Dendritic cell treated with granulocyte-macrophage colony-stimulating factor and Interleukin-4, amounts not matched to agents 40 ng/mL and 50 ng/mL, for 4 days (primary cell): Measurements from ENCODE around the gene GPRC5A.

Experiments
- H3K27ac Mint-ChIP-seq: one replicate; pipeline ENCODE4 v1.8.0; 2022; ENCODE audit warnings: mild to moderate bottlenecking, mixed read lengths
- H3K27me3 Mint-ChIP-seq: one replicate; pipeline ENCODE4 v1.8.0; 2022; ENCODE audit warnings: mild to moderate bottlenecking, mixed read lengths
- H3K36me3 Mint-ChIP-seq: one replicate; pipeline ENCODE4 v1.8.0; 2022; ENCODE audit warnings: low read depth, mixed read lengths
- H3K4me1 Mint-ChIP-seq: one replicate; pipeline ENCODE4 v1.8.0; 2022; ENCODE audit warnings: low read depth, mixed read lengths
- H3K4me3 Mint-ChIP-seq: one replicate; pipeline ENCODE4 v1.8.0; 2022; ENCODE audit warnings: mild to moderate bottlenecking, moderate library complexity, mixed read lengths
- H3K9me3 Mint-ChIP-seq: one replicate; pipeline ENCODE4 v1.8.0; 2022; ENCODE audit warnings: mixed read lengths
- intact Hi-C: fragments of 100-400 bp; cut with micrococcal nuclease; formaldehyde crosslinking; loops from one replicate; pipeline ENCODE4 v1.15.0; 2022

Gene GPRC5A

DNA sequence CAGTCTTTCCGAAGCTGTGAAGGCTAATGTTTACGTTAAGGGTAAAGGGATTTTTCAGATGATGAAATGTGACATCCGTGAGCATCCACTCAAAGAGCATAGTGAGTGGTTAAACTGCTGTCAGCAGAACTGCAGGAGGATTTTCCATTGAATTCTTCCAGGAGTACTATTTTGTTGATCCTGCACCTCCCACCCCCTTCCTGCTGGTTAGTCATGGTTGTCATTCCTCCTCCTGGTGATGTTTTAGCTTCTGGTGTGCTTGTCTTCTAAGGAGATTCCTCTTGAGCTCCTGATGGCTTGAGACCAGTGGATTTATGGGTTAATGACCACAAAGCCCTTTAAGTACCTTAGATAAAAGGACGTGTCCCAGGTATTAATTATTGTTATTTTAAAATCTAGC is 63.0 kb downstream of the GPRC5A start:
- H3K4me1 Mint-ChIP-seq = no peaks in the 10 kb centered on the region
- no peaks in the 10 kb centered on the region for H3K36me3 Mint-ChIP-seq
- peaks cover 8% of the 10 kb centered on the region for H3K9me3 Mint-ChIP-seq
- H3K27me3 Mint-ChIP-seq = no peaks in the 10 kb centered on the region
- H3K4me3 Mint-ChIP-seq = no peak overlapping the region
- H3K27ac Mint-ChIP-seq = no peak overlapping the region
- intact Hi-C loops = no loop called here

DNA sequence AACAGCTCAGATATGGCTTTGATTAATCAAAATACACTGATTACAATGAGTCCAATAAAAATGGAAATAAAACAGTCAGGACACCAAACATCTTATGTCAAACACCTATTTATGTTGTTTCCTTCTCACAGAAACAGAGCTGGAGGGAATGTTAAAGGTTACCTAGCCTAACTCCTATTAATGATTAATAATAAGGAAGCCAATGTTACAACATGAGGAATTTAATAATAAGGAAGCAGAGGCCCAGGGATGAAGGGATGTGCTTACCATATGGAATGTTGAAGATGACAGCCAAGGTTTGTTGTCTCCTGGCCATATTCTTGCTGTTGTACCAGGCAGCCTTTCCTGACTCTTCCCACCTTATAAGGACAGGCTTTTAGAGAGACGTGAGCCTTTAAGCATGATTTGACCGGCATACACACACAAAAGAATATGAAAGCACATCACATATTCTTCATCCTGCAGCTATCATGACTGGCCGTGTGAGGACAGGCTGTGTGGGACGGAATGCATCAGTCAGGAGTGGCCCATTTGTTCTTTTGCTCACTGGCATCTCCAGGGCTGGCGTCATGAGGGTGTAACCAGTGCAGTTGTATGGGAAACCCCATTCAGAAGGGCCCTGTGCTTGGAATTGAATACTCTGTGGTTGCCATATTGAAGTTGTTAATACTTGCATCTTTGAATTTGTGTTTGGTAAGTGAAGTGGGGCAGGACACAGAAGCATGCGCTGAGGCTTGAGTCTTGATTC is 63.7 kb downstream of the GPRC5A start:
- Mint-ChIP-seq H3K9me3 (peaks cover 8% of the 10 kb centered on the region), H3K4me1 (no peaks in the 10 kb centered on the region), H3K27ac (no peak overlapping the region), H3K4me3 (no peak overlapping the region), H3K27me3 (no peaks in the 10 kb centered on the region), H3K36me3 (no peaks in the 10 kb centered on the region)
- intact Hi-C loops = no loop called here

DNA sequence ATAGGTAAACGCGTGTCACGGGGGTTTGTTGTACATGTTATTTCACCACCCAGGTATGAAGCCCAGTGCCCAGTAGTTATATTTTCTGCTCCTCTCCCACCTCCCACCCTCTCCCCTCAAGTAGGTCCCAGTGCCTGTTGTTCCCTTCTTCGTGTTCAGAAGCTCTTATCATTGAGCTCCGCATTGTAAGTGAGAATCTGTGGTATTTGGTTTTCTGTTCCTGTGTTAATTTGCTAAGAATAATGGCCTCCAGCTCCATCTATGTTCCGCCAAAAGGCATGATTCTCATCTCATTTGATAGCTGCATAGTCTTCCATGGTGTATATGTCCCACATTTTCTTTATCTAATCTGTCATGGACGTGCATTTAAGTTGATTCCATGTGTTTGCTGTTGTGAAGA is 67.5 kb downstream of the GPRC5A start:
- Mint-ChIP-seq H3K4me1 (peaks cover under 1% of the 10 kb centered on the region), H3K9me3 (peaks cover 8% of the 10 kb centered on the region), H3K36me3 (no peaks in the 10 kb centered on the region), H3K27me3 (no peaks in the 10 kb centered on the region), H3K27ac (no peak overlapping the region), H3K4me3 (no peak overlapping the region)
- intact Hi-C loops = no loop called here

DNA sequence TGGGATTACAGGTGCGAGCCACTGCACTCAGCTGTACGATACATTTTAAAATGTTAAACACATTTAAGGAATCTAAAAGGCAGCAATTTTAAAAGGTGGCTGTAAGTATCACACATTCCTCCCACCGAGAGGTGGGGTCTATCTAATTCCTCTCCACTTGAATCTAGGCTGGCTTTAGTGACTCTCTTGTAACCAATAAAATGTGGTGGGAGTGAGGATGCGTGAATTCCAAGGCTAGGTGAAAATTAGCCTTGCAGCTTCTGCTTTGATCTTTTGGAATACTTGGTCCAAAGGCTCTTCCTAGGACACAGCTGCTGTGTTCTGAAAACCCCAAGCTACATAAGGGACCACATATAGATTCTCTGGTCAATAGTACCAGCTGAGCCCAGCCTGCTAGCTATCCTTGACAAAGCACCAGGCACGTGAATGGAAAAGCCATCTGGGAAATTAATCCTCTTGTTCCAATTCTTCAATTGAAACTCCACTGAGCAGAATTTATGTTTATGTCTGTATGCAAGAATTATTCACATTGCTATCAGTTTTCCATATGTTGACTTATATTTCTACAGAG is 69.4 kb downstream of the GPRC5A start:
- peaks cover 8% of the 10 kb centered on the region for H3K9me3 Mint-ChIP-seq
- intact Hi-C loops = no loop called here
- no peak overlapping the region for H3K27ac Mint-ChIP-seq
- H3K4me3 Mint-ChIP-seq = no peak overlapping the region
- no peaks in the 10 kb centered on the region for H3K27me3 Mint-ChIP-seq
- peaks cover 8% of the 10 kb centered on the region for H3K4me1 Mint-ChIP-seq
- H3K36me3 Mint-ChIP-seq = no peaks in the 10 kb centered on the region

DNA sequence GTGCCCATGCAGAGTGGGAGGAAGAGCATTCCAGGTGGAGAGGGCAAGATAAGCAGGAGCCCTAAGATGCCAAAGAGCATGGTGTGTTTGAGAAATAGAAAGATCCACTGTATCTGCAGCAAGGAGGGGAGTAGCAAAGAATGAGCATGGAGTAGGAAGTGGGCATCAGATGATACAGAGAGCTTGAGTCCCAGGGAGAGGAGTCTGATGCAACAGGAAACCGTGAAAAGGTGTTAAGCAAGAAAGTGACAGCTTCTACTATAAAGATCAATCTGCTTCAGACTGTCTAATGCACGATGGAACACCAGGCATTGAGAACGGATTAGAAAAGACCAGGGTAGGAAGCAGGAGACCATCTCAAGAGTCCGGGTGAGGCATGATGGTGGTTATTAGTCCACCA is 72.9 kb downstream of the GPRC5A start:
- Mint-ChIP-seq H3K27me3 (no peaks in the 10 kb centered on the region), H3K27ac (no peak overlapping the region), H3K9me3 (no peaks in the 10 kb centered on the region), H3K4me1 (peaks cover 8% of the 10 kb centered on the region), H3K4me3 (no peak overlapping the region), H3K36me3 (peaks cover 19% of the 10 kb centered on the region)
- intact Hi-C loops = no loop called here

DNA sequence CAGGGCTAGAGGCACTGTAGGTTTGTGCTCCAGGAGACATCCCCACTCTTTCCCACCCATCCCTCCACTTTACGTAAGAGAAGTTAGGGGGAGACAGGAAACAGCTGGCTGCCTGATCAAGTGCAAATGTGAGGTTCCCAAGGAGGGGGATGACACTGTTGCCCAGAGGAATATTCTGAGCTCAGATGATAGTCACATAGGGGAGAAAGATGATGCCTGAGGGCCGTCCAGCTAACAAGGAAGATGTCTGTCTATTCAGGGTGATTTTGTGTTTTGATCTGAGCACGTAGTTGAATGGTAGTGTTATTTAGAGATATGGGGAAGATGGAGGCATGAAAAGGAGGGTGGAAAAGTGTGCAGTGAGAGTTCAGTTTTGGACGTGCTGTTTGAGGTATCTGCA is 74.5 kb downstream of the GPRC5A start:
- Mint-ChIP-seq H3K27ac (no peak overlapping the region), H3K4me3 (no peak overlapping the region), H3K36me3 (peaks cover 23% of the 10 kb centered on the region), H3K4me1 (peaks cover 8% of the 10 kb centered on the region), H3K9me3 (no peaks in the 10 kb centered on the region), H3K27me3 (no peaks in the 10 kb centered on the region)
- intact Hi-C loops = no loop called here
